Measurements from ENCODE around the gene WASF3. TPM values are rescaled to one million over a fixed set of nuclear protein-coding genes. Genes with fewer than 3 reads are reported as not detected.

WASF3 gene
- total RNA-seq (2022; extraction: Qiagen RNA extraction; ENCODE audit: low read depth), result 0.12 to 0.22 TPM (median 0.17 TPM) in 5 replicates

DNA sequence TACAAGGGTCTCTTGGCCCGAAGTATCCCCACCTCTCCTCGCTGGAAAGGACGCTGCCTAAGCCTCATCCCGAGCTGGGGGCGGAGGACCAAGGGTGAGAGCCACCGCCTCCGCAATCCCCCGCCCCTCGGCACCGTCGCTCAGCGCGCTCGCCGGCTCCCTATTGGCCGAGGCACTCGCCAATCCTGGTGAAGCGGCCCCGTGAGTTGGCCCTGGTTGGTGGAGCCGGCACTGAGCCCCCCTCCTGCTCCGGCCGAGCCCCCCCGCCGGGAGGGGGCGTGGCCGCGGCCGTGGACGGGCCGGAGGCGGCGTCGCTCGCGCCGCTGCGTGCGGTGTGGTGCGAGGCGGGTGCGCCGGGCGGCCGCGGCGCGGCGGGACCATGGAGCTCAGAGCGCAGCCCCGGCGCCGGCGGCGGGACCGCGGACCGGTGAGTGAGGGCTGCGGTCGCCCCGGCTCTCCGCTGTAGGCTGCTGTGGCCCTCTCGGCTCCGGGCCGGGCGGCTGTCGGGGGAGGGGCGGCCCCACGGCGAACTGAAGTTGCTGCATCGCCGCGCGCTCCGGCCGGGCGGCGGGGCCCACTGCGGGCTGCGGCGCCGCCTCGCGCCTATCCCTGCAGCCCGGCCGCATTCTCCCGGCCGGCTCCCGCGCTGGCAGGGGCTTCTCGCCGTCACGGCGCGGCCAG, at the start of gene WASF3:
Gene WASF3, plus strand, starts transcription at position 291 of the 681 bp plus-strand sequence. CDS start 84,588 bp downstream, outside the sequence.

Other genes with a start within 250 kb of the WASF3 start
- not detected in 5 replicates for gene GPR12, start 203.1 kb downstream of the WASF3 start, total RNA-seq (2022; extraction: Qiagen RNA extraction; ENCODE audit: low read depth)